Measurements from ENCODE around the gene ZNF701.
"Not testable (repeated sequence)": the region's sequence is repeated elsewhere in the genome, so short reads cannot be mapped to it uniquely, and the experiment has no call there.

ZNF701 gene

DNA sequence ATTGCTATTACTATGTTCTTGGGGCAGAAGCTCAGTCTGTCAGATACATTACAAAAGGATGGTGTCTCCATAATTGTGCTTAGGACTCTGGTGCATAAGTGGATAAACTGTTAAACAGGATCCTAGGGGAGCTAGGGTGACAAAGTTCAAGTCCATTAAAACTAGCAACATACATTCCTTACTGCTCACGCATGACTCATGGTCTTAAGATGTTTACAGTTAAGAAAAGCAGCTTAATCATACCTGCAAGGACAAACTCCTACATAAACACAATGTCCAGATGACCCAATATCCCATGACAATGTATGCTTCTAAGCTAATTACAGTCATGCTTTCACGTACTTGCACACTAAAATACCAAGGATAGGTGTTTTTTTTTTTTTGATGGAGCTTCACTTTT, 3.5 kb upstream of the ZNF701 start:
- DNase-seq (ENCODE audit: low spot score): no peak

DNA sequence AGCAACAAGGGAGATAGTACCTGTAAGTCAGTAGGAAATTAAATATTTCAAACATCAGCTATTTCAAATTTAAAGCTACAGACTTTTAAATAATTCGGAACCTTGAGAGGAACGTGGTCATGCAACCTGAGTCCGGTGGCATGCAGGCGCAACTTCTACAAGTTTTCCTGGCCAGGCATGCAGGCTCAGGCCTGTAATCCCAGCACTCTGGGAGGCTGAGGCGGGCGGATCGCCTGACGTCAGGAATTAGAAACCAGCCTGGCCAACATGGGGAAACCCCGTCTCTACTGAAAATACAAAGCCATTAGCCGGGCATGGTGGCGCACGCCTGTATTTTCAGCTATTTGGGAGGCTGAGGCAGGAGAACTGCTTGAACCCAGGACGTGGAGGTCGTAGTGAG, 2.2 kb upstream of the ZNF701 start:
- no peak for DNase-seq (ENCODE audit: low spot score)

DNA sequence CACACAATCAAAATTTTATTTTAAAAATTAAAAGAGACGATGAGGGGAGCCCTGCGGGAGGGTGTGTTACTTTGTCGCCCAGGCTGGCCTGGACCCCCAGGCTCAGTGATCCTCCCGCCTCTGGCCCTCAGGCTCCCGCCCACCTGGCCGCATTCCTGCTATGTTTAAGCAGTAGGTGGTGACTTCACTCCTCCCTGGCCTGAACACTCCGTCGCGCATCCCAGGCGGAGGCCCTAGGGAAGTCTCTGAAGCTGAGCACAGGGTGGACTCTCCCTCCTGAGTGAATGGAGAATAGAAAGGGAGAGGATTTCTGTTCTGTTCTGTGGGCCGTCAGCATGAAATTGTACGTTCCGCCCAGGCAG, 468 bp upstream of the ZNF701 start:
- not testable (repeated sequence) for DNase-seq (ENCODE audit: low spot score)

DNA sequence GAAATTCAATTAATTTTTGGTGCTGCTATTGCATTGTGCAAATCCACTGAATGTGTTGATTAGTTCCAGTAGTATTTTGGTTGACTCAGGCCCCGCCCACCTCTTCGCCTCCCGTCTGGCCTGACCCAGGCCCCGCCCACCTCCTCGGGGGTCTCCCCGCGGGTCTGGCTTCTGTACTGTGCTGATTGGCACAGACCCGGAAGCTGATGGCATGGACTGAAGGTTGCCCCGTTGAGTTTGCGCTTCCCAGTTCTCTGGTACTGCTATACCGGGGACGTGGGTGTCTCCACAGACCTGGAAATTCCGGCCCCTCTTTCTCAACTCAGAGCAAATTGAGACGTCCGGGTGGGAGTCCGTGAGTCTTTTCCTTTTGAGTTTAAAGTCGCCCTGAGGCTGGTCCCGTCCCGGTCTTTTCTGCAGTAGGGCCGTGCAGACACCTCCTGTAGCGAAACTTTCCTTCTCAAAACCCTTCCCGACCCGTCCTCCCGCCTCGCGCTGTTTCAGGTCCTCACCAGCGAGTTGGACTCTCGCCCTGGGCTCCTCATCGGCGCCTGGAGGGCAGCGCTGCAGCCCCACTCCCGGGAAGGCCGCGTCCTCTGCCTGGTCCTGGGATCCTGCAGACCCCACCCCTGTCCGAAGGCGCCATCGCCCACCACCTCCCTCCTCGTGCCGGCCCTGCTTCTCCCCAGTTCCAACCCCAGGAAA, 14.8 kb downstream of the ZNF701 start:
- no peak for DNase-seq (ENCODE audit: low spot score)

DNA sequence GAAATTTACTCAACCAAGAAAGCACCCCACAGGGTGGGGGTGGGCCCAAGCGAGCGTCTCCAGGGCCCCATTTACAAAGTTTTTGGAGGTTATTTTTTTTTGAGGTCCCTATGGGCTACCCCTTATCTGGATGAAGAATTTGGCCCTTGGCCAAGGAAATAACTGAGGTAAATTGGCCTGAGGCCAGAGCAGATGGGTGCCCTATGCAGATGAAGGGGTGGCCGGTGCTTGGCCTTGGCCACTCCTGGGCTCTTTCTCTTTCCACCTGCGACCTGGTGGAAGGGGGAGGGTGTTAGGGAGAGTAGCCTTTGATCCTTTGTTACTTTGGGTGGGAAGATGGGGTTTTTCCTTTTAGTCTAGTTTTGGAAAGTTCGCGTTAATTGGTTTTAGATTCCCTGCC, 15.5 kb downstream of the ZNF701 start:
- DNase-seq (ENCODE audit: low spot score): no peak

DNA sequence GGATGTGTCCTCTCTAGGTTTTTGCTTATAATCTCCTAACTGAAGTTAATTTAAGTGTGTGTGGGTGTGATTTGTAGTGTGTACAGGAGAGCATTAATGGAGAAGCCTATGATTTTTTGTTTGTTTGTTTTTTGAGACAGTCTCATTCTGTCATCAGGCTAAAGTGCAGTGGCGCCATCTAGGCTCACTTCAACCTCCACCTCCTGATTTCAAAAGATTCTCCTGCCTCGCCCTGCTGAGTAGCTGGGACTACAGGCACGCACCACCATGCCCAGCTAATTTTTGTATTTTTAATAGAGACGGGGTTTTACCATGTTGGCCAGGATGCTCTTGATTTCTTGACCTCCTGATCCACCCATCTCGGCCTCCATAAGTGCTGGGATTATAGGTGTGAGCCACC, 20.6 kb downstream of the ZNF701 start:
- no peak for DNase-seq (ENCODE audit: low spot score)

DNA sequence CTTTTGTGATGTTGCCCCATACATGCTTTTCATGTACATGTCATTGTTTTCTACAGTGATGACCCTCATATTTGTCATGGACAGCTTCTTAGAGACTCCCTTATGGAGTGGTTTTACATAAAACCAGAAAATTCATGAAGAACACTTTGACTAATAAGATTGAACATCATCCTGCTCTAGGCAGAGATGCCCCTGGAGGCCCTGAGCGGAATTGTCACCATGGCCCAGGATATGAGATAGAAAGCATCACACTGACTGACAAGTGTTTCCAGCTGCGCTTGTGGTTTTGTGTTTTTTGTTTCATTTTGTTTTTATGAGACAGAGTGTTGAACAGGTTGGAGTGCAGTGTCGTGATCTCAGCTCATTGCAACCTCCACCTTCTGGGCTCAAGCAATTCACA, 22.2 kb downstream of the ZNF701 start:
- DNase-seq (ENCODE audit: low spot score): no peak

DNA sequence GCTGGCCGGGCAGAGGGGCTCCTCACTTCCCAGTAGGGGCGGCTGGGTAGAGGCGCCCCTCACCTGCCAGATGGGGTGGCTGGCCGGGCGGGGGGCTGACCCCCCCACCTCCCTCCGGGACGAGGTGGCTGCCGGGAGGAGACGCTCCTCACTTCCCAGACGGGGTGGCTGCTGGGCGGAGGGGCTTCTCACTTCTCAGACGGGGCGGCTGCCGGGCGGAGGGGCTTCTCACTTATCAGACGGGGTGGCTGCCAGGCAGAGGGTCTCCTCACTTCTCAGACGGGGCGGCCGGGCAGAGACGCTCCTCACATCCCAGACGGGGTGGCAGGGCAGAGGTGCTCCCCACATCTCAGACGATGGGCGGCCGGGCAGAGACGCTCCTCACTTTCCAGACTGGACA, 23.4 kb downstream of the ZNF701 start:
- not testable (repeated sequence) for DNase-seq (ENCODE audit: low spot score)

DNA sequence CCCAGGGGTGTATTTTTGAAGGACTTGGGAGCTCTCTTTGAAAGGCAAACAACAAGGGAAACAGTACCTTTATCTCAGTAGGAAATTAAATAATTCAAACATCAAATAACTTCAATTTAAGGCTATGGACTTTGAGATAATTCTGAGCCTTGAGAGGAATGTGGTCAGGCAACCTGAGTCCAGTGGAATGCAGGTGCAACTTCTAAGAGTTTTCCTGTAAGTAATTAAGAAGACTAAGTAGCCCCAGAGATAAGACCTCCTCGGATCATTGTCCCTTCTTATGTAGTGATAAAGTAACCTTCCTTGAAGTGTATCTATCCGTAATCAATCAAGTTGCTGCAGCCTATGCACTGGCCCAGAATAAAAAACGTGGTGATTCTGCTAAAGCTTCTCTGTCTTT, 29.2 kb downstream of the ZNF701 start:
- DNase-seq (ENCODE audit: low spot score): no peak

DNA sequence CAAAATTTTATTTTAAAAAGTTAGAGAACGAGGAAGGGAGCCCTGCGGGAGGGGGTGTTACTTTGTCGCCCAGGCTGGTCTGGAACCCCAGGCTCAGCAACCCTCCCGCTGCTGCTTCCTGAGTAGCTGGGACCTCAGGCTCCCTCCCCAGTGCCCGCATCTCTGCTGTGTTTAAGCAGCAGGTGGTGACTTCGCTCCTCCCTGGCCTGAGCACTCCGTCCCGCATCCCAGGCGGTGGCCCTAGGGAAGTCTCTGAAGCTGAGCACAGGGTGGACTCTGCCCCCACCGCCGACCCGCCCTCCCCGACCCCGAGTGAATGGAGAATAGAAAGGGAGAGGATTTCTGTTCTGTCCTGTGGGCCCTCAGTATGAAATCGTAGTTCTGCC, 30.5 kb downstream of the ZNF701 start:
- DNase-seq (ENCODE audit: low spot score): no peak

DNA sequence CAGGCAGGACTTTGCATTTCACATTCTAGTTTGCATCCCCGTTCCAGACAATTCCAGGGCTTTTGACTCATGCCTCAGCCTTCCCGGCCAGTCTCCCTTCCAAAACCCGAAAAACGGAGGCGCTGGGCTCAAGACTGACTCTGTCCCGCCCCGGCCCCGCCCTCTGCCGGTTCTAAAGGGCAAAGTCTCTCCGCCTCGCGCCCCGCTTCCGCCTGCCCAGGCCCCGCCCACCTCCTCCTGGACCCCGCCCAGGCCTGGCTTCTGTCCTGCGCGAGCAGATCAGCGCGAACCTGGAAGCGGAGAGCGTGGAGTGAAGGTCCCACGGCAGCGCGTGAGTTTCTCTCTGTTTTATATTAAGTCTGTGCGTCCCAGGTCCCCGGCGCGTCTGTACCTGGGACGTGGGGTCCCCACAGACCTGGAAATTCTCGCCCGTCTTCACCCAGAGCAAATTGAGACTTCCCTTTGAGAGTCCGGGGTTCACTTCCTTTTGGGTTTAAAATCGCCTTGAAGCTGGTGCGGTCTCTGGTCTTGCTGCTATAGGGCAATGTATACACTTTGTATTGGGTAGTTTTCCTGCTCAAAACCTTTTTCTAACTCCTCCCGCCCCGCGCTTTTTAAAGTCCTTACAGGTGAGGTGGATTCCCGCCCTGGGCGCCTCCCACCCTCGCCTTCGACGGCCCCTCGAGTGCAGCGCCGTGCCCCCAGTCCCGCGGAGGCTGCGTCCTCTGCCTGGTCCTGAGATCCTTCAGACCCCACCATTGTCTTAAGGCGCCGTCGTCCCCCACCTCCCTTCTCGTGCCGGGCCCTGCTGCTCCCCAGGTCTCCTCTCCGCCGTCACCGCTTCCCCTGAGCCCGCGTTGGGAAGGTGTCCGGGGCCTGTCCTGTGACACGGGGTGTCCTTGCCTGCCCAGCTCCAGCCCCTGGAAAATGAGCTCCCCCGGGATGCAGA, 31.2 kb downstream of the ZNF701 start:
- peak; percentile 90 for DNase-seq (ENCODE audit: low spot score)

DNA sequence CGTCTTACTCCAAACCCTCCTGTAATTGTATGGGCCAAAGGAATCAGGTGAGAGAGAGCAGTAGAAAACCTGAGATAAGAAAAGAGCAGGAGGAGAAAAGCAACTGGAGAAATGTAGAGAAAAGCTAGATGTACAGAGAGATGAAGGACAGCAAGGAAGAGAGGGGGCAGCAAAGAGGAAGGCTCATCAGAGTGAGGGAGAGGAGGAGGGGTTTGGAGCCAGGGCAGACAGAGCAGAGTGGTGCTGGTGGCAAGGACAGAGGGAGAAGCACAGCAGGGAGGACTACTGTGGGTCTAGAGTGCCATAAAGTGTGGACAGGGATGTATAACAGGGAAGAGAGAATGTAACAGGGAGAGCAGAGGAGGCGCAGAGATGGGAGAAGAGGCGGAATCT, 31.9 kb downstream of the ZNF701 start:
- not testable (repeated sequence) for DNase-seq (ENCODE audit: low spot score)

DNA sequence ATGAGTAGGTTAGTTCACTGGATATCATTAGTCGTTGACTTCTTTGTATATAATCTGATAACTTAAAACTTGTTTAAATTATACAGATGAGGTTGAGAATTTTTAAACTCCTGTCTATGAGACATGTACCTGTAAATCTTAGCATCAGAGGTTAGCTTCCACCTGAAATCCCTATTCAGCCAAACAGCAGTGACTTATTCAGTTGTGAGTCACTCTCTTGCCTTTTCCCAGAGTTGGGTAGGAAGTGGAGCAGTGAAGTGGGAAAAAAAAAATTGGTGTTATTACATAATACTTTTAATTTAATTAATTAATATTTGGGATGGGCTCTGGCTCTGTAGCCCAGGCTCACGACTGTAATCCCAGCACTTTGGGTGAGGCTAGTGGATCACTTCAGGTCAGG, 32.9 kb downstream of the ZNF701 start:
- DNase-seq (ENCODE audit: low spot score): no peak

DNA sequence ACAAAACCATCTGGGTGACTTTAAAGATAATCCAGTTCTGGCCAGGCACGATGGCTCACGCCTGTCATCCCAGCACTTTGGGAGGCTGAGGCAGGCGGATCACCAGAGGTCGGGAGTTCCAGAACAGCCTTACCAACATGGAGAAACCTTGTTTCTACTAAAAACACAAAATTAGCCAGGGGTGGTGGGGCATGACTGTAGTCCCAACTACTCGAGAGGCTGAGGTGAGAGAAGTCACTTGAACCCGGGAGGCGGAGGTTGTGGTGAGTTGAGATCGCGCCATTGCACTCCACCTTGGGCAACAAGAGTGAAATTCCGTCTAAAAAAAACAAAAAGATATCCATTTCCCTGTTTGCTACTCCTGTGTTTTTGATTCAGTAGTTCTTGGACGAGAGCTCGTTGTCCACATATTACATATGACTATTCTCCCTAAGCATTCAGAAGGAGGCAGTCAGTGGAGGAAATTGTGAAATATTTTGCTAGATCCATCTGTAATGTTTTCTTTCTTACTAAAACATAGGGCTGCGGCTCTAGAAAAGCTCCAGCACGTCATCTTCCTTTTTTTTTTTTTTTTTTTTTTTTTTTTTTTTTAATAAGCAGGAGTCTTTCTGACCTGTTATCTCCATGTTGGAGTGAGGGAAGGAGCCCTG, 33.6 kb downstream of the ZNF701 start:
- DNase-seq (ENCODE audit: low spot score): no peak

DNA sequence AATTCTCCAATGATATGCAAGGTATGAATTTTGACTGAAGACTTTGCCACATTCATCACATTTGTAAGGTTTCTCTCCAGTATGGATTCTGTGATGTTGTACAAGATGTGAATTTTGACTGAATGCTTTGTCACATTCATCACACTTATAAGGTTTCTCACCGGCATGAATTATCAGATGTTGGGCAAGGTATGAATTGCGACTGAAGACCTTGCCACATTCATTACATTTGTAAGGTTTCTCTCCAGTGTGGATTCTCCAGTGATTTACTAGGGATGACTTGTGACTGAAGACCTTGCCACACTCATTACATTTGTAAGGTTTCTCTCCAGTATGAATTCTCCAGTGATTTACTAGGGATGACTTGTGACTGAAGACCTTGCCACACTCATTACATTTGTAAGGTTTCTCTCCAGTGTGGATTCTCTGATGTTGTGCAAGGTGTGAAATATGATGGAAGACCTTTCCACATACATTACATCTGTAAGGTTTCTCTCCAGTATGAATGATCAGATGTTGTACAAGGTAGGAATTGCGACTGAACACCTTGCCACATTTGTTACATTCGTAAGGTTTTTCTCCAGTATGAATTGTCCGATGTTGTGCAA, 43.3 kb downstream of the ZNF701 start:
- no peak for DNase-seq (ENCODE audit: low spot score)

DNA sequence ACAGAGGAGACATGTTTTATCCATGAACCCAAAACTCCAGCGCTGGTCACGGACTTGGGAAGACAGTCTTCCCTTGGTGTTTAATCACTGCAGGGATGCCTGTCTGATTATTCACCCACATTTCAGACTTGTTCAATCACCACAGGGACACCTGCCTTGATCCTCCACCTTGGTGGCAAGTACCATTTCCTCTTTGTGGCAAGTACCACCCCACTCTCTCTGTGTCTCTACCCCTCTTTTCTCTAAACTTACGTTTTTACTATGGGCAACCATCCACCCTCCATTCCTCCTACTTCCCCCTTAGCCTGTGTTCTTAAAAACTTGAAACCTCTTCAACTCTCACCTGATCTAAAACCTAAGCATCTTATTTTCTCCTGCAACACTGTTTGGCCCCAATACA, 51.3 kb downstream of the ZNF701 start:
- DNase-seq (ENCODE audit: low spot score): no peak

DNA sequence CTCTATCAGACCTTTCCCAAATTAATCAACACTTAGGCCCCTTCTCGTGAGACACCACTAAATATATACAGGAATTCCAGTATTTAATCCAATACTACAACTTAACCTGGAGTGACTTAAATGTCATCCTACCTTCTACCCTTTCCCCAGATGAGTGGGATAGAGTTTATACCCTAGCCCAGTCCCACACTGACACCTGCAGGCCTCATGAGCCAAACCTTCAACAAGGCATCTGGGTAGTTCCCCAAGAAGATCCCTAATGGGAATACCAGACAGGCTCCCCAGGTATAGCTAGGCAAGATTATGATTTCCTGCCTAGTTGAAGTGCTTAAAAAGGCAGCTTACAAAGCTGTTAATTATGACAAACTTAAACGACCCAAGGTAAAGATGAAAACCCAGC, 52.2 kb downstream of the ZNF701 start:
- DNase-seq (ENCODE audit: low spot score): no peak

DNA sequence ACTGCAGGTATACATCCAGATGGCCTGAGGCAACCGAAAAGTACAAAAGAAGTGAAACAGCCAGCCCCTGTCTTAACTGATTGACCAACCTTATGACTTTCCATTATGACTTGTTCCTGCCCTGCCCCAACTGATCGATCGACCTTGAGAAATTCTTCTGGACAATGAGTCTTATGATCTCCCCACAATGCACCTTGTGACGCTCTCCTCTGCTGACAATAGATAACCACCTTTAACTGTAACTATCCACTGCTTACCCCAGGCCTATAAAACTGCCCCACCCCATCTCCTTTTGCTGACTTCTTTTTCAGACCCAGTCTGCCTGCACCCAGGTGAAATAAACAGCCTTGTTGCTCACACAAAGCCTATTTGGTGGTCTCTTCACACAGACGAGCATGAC, 56.8 kb downstream of the ZNF701 start:
- no peak for DNase-seq (ENCODE audit: low spot score)

DNA sequence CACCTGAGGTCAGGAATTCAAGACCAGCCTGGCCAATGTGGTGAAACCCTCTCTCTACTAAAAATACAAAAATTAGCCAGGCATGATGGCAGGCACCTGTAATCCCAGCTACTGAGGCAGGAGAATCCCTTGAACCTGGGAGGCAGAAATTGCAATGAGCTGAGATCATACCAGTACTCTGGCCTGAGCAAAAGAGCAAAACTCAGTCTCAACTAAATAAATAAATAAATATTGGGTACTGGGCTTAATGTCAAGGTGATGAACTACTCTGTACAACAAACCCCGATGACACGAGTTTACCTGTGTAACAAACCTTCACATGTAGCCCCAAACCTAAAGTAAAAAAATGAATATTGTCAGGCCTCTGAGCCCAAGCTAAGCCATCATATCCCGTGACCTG, 57.4 kb downstream of the ZNF701 start:
- DNase-seq (ENCODE audit: low spot score): not testable (repeated sequence)

DNA sequence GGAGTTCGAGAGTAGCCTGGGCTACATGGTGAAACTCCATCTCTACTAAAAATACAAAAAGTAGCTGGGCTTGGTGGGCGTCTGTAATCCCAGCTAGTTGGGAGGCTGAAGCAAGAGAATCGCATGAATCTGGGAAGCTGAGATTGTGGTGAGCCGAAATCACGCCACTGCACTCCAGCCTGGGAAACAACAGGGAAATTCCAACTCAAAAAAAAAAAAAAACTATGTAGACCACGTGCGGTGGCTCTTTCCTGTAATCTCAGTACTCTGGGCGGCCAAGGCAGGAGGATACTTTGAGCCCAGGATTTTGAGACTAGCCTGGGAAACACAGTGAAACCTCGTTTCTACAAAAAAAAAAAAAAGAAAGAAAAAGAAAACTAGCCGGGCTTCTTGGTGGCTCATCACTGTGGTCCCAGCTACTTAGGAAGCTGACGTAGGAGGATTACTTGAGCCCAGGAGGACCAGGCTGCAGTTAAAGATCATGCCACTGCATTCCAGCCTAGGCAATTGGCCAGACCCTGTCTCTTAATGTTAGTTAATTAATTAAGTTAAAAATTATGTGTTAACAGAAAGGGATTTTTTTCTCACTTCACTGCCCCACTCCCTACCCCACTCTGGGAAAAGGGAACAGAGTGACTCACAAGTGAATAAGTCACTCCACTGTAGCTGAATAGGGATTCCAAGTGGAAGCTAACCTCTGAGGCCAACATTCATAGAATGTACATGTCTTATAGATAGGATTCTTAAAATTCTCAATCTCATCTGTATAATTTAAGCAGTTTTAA, 65.9 kb downstream of the ZNF701 start:
- DNase-seq (ENCODE audit: low spot score): no peak
